CD14-positive monocyte (primary cell): Measurements from ENCODE around the gene PLAAT3. TPM values are rescaled to one million over a fixed set of nuclear protein-coding genes. Genes with fewer than 3 reads are reported as not detected.
A peak's percentile ranks its signal among the peaks of the same experiment; 100 is the strongest.

Experiments used
- DNase-seq, 3 donors: peaks; one replicate each; pipeline ENCODE4 v3.0.0-alpha.2; 2011 to 2022
- H2AFZ ChIP-seq: 2 replicates; pipeline ENCODE4 v1.6.0; 2012; ENCODE audit warnings: mild to moderate bottlenecking, low read depth, low read length, inconsistent platforms; ENCODE audit not compliant: insufficient read depth, poor library complexity, severe bottlenecking
- H3K27ac ChIP-seq, 2 donors: 1 replicate in 1 of 2; 2 replicates in 1 of 2; pipeline ENCODE4 v1.5.1; 2012 to 2013; ENCODE audit warnings: low read length in 2 of 2, control low read depth in 1 of 2, inconsistent platforms in 1 of 2, low read depth in 1 of 2, mild to moderate bottlenecking in 1 of 2
- H3K27me3 ChIP-seq, 2 donors: one replicate each; pipeline versions ENCODE4 v1.6.0 to v1.6.1; 2011 to 2013; ENCODE audit warnings: low read length in 2 of 2; ENCODE audit not compliant: control insufficient read depth in 2 of 2, insufficient read depth in 2 of 2
- H3K36me3 ChIP-seq, 2 donors: replicated peaks in 1 of 2; 1 replicate in 1 of 2; 2 replicates in 1 of 2; pipeline versions ENCODE4 v1.5.1 to v1.6.1; 2012 to 2013; ENCODE audit warnings: low read length in 2 of 2, control low read depth in 1 of 2, inconsistent platforms in 1 of 2, mild to moderate bottlenecking in 1 of 2; ENCODE audit not compliant: insufficient read depth in 2 of 2, control insufficient read depth in 1 of 2
- H3K4me1 ChIP-seq, 2 donors: 1 replicate in 1 of 2; 2 replicates in 1 of 2; pipeline versions ENCODE4 v1.5.1 to v1.6.1; 2012 to 2013; ENCODE audit warnings: low read length in 2 of 2, control low read depth in 1 of 2, inconsistent platforms in 1 of 2, mild to moderate bottlenecking in 1 of 2, moderate library complexity in 1 of 2; ENCODE audit not compliant: insufficient read depth in 2 of 2, control insufficient read depth in 1 of 2
- H3K4me2 ChIP-seq: replicated peaks from 2 replicates; pipeline ENCODE3; 2012; ENCODE audit warnings: low read length, moderate library complexity, mild to moderate bottlenecking; ENCODE audit not compliant: poor library complexity, severe bottlenecking; ENCODE audit errors: extremely low read depth
- H3K4me3 ChIP-seq, 3 experiments: fragments of 200-600 bp in 1 of 3; sonication (generic) in 1 of 3; replicated peaks in 1 of 3; 1 replicate in 2 of 3; 2 replicates in 1 of 3; pipeline ENCODE4 v1.5.1; 2011 to 2013; ENCODE audit warnings: low read length in 3 of 3, mild to moderate bottlenecking in 3 of 3, control low read depth in 2 of 3, low read depth in 2 of 3, inconsistent platforms in 1 of 3, moderate library complexity in 1 of 3
- H3K79me2 ChIP-seq: 2 replicates; pipeline ENCODE4 v1.6.0; 2012; ENCODE audit warnings: mild to moderate bottlenecking, control low read depth, inconsistent platforms, low read length, moderate library complexity; ENCODE audit not compliant: insufficient read depth
- H3K9ac ChIP-seq: 2 replicates; pipeline ENCODE4 v1.6.0; 2017; ENCODE audit warnings: low read length, mild to moderate bottlenecking; ENCODE audit not compliant: insufficient read depth, poor library complexity, severe bottlenecking
- H3K9me3 ChIP-seq, 2 donors: replicated peaks in 1 of 2; 1 replicate in 1 of 2; 2 replicates in 1 of 2; pipeline versions ENCODE4 v1.5.1 to v1.6.1; 2012 to 2013; ENCODE audit warnings: low read length in 2 of 2, control low read depth in 1 of 2; ENCODE audit not compliant: control insufficient read depth in 1 of 2, insufficient read depth in 1 of 2
- H4K20me1 ChIP-seq: 2 replicates; pipeline ENCODE4 v1.6.0; 2012; ENCODE audit warnings: mild to moderate bottlenecking, low read length, control low read depth, moderate library complexity; ENCODE audit not compliant: insufficient read depth
- H3K27ac Mint-ChIP-seq, 7 donors: one replicate each; pipeline ENCODE4 v1.8.0; 2020; ENCODE audit warnings: mild to moderate bottlenecking in 7 of 7, mixed read lengths in 7 of 7, moderate library complexity in 6 of 7, inconsistent platforms in 2 of 7
- H3K27me3 Mint-ChIP-seq, 3 donors: one replicate each; pipeline ENCODE4 v1.8.0; 2021 to 2022; ENCODE audit warnings: low read depth in 3 of 3, mild to moderate bottlenecking in 3 of 3, mixed read lengths in 3 of 3, moderate library complexity in 3 of 3, inconsistent platforms in 1 of 3
- H3K36me3 Mint-ChIP-seq, 2 donors: one replicate each; pipeline ENCODE4 v1.8.0; 2020; ENCODE audit warnings: mixed read lengths in 2 of 2, inconsistent platforms in 1 of 2, mild to moderate bottlenecking in 1 of 2
- H3K4me1 Mint-ChIP-seq: one replicate; pipeline ENCODE4 v1.8.0; 2020; ENCODE audit warnings: mild to moderate bottlenecking, mixed read lengths
- H3K4me3 Mint-ChIP-seq, 2 donors: one replicate each; pipeline ENCODE4 v1.8.0; 2020; ENCODE audit warnings: mild to moderate bottlenecking in 2 of 2, mixed read lengths in 2 of 2, moderate library complexity in 1 of 2
- H3K9me3 Mint-ChIP-seq, 7 donors: one replicate each; pipeline ENCODE4 v1.8.0; 2020 to 2022; ENCODE audit warnings: mixed read lengths in 7 of 7, mild to moderate bottlenecking in 6 of 7, moderate library complexity in 6 of 7, inconsistent platforms in 2 of 7
- WGBS: methylation state at CpG from one replicate; pipeline ENCODE4 v1.1.5; 2013; ENCODE audit warnings: missing lambda C conversion rate; ENCODE audit not compliant: insufficient coverage; 5-methylcytosine and 5-hydroxymethylcytosine counted together
- intact Hi-C, 2 donors: fragments of 100-400 bp; cut with micrococcal nuclease; formaldehyde crosslinking; loops; one replicate each; pipeline versions ENCODE4 v1.15.0 to v1.15.1; 2023
- polyA plus RNA-seq, 3 donors: library from polyadenylated mRNA; depleted of rRNA in 1 of 3; unstranded in 2 of 3; stranded (reverse) in 1 of 3; fragments of 300-500 nt in 2 of 3; fragments of >200 nt in 1 of 3; fragmentation: Illumina TruSeq in 2 of 3; gene quantifications; 1 replicate in 2 of 3; 2 replicates in 1 of 3; pipeline ENCODE4 v1.2.3, GENCODE V29; 2012 to 2021
- TF ChIP-seq, protein P1 (sequence below): fragments of 200-600 bp; IDR thresholded peaks from one replicate; pipeline ENCODE4 v1.8.0; 2022; ENCODE audit warnings: antibody characterized with exemption, mild to moderate bottlenecking

PLAAT3 gene
- polyA plus RNA-seq, 3 donors = 20.2 to 67.3 (median 34.2) TPM

DNA sequence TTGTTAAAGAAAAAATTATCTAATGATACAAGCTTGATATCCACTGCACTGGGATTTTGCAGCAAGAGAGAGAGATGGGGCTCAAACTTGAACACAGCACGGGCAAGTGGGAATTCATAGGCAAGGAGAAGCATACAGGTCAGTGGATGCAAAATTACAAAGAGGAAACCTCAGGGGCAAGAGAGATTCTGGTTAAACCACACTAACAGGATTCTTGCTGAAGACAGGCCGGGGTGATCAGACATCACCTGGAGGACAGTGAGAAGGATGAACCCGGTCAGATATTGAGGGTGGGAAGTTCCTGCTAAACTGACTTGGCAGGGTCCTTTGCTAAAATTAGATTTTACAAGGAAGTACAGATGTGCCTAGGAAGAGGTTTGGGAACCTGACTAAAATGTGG lies 80.2 kb downstream of the PLAAT3 start:
- Histone ChIP-seq H3K4me1 (peaks cover 25 to 37% of the 10 kb centered on the region in 2 donors), H3K4me2 (no peak overlapping the region), H3K9ac (no peak overlapping the region), H3K36me3 (no peaks in the 10 kb centered on the region), H3K79me2 (no peaks in the 10 kb centered on the region), H3K27ac (no peak overlapping the region), H4K20me1 (no peaks in the 10 kb centered on the region), H2AFZ (no peak overlapping the region), H3K27me3 (no peaks in the 10 kb centered on the region), H3K9me3 (no peaks in the 10 kb centered on the region), H3K4me3 (no peak overlapping the region)
- H3K36me3 Mint-ChIP-seq = peaks cover 4 to 7% of the 10 kb centered on the region in 2 donors
- H3K4me1 Mint-ChIP-seq = peaks cover 42% of the 10 kb centered on the region
- intact Hi-C loops = no loop called here
- 44% methylated on average over 3 of the region's 3 CpGs for WGBS
- peak overlapping the region in 1 of 7 donors; percentile 65 for H3K27ac Mint-ChIP-seq
- H3K27me3 Mint-ChIP-seq = peaks cover 5 to 10% (median 7%) of the 10 kb centered on the region in 3 donors
- TF ChIP-seq, protein P1, sequence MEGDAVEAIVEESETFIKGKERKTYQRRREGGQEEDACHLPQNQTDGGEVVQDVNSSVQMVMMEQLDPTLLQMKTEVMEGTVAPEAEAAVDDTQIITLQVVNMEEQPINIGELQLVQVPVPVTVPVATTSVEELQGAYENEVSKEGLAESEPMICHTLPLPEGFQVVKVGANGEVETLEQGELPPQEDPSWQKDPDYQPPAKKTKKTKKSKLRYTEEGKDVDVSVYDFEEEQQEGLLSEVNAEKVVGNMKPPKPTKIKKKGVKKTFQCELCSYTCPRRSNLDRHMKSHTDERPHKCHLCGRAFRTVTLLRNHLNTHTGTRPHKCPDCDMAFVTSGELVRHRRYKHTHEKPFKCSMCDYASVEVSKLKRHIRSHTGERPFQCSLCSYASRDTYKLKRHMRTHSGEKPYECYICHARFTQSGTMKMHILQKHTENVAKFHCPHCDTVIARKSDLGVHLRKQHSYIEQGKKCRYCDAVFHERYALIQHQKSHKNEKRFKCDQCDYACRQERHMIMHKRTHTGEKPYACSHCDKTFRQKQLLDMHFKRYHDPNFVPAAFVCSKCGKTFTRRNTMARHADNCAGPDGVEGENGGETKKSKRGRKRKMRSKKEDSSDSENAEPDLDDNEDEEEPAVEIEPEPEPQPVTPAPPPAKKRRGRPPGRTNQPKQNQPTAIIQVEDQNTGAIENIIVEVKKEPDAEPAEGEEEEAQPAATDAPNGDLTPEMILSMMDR = no peak
- no peak for DNase-seq
- H3K4me3 Mint-ChIP-seq = no peak overlapping the region
- no peaks in the 10 kb centered on the region for H3K9me3 Mint-ChIP-seq

DNA sequence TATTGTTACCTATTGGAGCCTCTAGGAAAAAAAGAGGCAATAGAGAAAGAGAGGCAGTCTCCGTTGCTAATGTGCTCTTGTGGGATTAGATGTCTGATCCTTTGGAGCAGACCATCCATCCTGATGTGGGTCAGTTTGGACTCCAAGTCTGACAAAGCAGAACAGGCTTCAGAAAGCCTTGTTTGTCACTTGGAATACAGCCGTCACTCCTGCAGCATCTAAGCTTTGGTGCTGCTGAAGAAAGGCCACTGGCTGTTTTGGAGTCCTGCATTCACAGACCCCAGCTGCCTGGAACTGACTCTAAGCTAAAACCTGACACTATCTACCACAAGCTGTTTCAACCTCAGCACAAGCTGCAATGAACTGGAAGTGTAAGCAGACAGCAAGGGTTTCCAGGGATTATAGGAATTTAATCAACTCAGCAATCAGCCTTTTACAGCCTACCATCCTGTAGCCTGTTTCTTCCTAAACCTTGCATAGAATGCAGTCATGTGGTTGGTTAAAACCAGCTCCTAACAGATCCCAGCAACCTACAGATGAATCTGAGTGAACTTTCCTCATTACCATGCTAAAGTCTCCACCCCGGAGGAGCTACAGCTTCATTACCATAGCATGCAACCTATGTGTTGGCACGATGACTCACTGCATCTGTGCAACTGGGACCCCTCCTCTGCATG lies 81.3 kb downstream of the PLAAT3 start:
- no peak for DNase-seq
- Mint-ChIP-seq H3K36me3 (no peaks in the 10 kb centered on the region), H3K27me3 (peaks cover 6 to 10% (median 7%) of the 10 kb centered on the region in 3 donors), H3K4me1 (peaks cover 34% of the 10 kb centered on the region), H3K27ac (no peak overlapping the region), H3K9me3 (no peaks in the 10 kb centered on the region), H3K4me3 (no peak overlapping the region)
- Histone ChIP-seq H4K20me1 (no peaks in the 10 kb centered on the region), H3K79me2 (no peaks in the 10 kb centered on the region), H3K36me3 (no peaks in the 10 kb centered on the region), H3K9me3 (no peaks in the 10 kb centered on the region), H2AFZ (no peak overlapping the region), H3K4me1 (peaks cover 19 to 27% of the 10 kb centered on the region in 2 donors), H3K4me2 (no peak overlapping the region), H3K4me3 (no peak overlapping the region), H3K27me3 (no peaks in the 10 kb centered on the region), H3K27ac (no peak overlapping the region), H3K9ac (no peak overlapping the region)
- TF ChIP-seq, protein P1 = no peak
- WGBS = 88% methylated on average over 4 of the region's 4 CpGs
- intact Hi-C loops = no loop called here
